CD4-positive, alpha-beta T cell treated with Interleukin-17A for 1 hour (primary cell): ENCODE measurements around the gene NCAPG.
A peak's percentile ranks its signal among the peaks of the same experiment; 100 is the strongest.

Experiments
- DNase-seq: peaks from one replicate; pipeline ENCODE4 v3.0.0-alpha.2; 2020

The NCAPG gene, protein sequence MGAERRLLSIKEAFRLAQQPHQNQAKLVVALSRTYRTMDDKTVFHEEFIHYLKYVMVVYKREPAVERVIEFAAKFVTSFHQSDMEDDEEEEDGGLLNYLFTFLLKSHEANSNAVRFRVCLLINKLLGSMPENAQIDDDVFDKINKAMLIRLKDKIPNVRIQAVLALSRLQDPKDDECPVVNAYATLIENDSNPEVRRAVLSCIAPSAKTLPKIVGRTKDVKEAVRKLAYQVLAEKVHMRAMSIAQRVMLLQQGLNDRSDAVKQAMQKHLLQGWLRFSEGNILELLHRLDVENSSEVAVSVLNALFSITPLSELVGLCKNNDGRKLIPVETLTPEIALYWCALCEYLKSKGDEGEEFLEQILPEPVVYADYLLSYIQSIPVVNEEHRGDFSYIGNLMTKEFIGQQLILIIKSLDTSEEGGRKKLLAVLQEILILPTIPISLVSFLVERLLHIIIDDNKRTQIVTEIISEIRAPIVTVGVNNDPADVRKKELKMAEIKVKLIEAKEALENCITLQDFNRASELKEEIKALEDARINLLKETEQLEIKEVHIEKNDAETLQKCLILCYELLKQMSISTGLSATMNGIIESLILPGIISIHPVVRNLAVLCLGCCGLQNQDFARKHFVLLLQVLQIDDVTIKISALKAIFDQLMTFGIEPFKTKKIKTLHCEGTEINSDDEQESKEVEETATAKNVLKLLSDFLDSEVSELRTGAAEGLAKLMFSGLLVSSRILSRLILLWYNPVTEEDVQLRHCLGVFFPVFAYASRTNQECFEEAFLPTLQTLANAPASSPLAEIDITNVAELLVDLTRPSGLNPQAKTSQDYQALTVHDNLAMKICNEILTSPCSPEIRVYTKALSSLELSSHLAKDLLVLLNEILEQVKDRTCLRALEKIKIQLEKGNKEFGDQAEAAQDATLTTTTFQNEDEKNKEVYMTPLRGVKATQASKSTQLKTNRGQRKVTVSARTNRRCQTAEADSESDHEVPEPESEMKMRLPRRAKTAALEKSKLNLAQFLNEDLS

DNA sequence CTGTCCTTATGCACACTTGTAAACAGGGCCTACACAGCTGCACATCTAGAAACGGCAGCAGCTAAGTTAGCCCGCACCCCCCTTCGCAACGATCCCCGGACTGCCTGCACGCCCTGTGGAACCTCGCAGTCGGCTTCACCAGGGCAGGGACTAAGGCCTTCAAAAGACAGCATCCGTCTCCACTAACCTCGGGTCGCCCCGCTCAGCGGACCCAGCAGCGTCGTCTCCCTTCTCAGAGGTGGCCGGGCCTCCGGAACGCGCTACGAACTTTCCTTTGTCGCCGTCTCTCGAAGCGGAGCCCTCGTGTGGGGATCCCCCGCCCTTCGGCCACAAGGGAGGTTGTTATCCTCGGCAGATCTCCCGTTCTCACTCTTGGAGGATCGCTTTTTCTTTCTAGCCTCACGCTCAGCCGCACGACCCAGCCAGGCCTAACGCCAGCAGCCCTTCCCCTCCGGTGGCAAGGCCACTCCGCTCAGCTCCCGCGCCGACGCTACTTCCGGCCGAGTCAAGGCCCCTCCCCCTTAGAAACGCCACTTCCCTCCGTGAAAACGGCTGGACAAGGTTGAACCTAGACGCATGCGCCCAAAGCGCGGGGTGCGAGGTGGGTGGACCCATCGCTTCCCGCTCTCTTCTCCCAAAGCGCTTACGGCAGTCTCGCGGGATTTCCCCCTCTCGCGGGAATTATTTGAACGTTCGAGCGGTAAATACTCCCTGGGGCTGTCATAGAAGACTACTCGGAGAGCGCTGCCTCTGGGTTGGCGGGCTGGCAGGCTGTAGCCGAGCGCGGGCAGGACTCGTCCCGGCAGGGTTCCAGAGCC is at the start of gene NCAPG, which contains the start of gene DCAF16:
Gene NCAPG, plus strand, starts transcription at position 720 of the 818 bp plus-strand sequence. CDS start 99 bp downstream, outside the sequence.
Gene DCAF16, minus strand, starts transcription at position 498 of the 818 bp plus-strand sequence. CDS start 6,616 bp downstream, outside the sequence.
- DNase-seq = peak; percentile 99

DNA sequence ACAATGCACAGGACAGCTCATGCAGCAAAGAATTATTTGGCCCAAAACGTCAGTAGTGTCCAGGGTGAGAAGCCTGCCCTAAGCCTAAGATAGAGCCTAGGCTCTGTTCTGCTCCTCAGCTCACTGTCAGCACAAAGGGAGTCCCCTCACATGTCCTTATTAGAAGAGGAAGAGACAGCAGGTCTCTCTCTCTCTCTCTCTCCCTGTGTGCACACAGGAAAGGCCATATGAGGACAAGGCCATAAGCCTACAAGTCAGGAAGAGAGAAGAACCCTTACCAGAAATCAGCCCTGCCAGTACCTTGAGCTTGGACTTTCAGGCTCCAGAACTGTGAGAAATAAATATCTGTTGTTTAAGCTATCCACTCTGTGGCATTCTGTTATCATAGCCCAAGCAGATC is 49.7 kb upstream of the NCAPG start:
- no peak for DNase-seq

DNA sequence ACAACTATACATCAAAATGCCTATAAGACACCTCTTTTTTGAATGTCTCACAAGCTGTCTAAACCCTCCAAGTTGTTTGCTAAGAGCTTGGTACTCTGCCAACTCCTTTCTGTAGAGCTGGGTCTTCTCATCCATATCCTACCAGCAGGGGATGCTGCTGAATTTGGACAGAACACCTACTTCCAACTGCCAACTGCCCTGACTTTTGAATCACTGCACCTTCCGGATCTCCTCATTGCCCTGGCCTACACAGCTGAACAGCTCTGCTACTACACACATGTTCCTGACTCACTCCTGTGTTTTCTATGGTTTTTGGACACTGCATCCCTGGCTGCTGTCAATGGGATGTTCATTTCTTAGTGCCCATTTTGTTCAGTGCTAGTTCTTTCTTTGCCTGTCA is 48.1 kb upstream of the NCAPG start:
- DNase-seq = no peak

DNA sequence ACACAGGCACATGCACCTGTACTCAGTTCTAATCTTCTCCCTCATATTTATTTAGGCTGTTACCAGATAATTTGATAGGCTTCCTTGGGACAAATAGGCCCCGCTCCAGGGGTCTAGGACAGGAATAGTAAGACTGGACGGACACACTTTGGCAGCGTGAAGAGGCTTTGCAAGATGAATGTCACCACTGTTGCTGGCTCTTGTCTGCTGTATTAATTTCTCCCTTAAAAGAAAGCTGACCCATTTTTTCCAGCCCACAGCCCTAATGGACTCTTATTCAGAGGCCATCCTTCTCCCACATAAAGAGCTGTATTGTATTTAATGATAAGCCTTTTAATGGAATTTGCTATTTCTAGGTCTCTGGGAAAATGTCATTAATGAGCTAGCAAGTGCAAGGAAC is 47.4 kb upstream of the NCAPG start:
- no peak for DNase-seq

DNA sequence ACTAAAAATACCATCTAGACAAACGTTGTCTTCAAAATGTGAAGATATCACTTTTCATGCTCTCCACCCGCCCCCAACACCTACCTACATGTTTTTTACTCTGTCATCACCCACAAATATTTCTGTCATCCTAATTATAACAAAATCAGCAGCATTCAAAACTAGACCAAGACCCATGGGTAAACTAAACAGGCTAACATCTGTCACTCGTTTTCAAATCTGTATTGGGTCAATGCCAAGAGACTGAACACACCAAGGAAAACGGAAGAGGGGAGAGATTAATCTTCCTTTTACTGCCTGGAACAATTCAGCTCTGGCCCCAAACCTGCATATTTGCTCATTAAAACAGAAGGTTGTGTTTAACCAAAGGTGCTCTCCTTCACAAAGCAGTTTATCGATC is 46.8 kb upstream of the NCAPG start:
- no peak for DNase-seq

DNA sequence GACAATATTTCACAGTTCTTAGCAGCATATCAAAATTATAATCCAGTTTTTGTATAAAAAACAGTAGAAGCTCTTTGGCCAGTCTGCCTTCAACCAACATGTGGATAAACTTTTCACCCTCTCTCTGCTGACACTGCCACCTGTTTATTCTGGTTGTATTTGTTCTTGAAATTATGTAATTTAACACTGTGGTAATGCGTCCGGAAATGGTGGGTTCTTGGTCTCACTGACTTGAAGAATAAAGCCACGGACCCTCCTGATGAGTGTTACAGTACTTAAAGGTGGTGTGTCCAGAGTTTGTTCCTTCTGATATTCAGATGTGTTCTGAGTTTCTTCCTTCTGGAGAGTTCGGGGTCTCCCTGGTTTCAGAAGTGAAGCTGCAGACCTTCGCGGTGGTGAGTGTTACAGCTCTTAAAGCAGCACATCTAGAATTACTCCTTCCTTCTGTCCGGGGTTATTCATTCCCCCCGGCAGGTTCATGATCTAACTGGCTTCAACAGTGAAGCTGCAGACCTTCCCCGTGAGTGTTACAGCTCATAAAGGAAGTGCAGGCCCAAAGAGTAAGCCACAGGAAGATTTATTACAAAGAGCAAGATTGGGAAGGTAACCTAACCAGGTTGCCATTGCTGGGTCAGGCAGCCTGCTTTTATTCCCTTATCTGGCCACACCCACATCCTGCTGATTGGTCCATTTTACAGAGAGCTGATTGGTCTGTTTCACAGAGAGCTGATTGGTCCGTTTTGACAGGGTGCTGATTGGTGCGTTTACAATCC is 45.1 kb upstream of the NCAPG start:
- no peak for DNase-seq

DNA sequence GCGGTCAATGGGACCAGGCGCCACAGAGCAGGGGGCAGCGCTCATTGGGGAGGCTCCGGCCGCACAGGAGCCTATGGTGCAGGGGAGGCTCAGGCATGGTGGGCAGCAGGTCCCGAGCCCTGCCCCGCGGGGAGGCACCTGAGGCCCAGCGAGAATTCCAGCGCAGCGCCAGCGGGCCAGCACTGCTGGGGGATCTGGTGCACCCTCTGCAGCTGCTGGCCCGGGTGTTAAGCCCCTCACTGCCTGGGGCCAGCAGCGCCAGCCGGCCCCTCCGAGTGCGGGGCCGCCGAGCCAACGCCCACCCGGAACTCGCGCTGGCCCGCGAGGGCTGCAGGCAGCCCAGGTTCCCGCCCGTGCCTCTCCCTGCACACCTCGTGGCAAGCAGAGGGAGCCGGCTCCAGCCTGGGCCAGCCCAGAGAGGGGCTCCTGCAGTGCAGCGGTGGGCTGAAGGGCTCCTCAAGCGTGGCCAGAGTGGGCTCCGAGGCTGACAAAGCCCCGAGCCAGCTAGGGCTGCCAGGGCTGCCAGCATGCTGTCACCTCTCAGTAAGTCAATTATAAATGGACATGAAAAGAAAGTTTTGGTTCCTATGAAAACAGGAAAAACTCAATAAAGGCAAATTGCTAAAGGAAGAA is 43.8 kb upstream of the NCAPG start:
- DNase-seq = no peak

DNA sequence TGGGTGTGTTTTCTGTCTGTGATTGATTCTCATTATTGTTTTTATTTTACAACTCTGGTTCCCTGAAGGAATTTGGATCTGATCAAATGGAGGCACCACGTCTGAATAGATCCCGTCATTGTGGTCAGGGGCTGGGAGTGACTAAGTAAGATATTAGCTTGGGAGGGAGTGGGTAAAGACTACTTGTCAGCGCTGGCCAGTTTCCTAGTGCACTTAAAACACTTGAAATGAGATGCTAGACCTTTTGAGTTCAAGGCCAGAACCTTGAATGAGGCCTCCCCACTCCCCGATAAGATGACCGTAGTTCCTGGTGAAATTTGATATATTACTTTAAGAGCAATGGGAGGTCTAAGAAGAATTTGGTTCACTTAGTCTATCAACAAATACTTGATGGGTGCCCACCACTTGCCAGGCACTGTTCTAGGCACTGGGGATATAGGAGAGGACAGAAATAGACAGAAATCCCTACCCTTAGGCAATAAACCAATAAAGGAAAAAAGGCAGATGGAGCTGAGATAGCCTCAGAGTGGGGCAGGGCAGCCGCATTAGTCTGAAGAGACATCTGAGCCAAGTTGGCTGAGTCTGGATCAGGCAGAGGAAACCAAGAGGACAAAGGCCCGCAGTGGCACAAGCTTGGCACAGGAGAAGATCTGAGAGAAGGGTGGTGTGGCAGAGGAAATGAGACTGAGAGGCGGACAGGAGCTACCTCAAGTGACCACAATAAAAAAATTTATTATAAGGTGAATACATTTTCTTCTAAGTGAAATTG is 41.2 kb upstream of the NCAPG start:
- no peak for DNase-seq

DNA sequence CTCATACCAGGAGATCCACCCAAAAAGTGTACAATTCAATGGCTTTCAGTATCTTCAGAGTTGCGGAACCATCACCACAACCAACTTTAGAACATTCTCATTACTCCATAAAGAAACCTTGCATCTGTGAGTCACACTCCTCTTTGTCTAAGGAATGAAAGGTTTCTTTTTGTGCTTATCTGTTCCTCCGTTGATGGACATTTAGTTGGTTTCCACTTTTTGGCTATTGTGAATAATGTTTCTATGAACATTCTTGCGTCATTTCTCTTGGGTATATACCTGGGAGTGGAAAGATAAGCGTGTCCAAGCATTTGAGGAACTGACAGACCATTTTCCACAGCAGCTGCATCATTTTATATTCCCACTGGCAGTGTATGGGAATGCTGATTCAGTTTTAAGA is 39.9 kb upstream of the NCAPG start:
- no peak for DNase-seq

DNA sequence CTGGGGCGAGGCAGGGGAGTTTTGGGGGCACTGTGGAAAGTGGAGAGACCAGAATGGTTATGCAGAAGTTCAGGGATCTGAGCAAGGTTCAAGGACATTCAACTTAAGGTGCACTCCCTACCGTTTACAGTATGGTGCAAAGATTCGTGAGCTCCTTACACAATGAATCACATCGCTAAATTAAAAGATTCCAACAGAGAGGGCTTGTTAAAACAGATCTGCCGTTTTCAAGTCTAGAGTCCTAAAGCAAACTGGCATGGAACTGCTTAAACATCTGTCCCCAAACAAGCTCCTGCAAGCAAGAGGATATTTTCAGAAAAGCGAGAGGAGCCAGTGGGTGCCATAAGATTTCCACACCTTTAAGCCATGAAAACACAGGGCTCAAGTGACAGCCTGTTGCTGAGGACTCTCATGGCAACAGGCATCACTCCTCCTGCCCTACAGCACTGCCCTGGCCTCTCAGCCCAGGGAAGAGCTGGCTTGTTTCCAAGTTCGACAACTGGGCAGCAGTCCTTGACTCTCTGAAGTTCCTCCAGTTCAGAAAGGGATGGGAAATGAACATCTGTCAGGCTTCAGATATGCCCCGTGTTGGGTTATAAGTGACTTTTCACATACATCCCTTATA is 39.4 kb upstream of the NCAPG start:
- DNase-seq = no peak

DNA sequence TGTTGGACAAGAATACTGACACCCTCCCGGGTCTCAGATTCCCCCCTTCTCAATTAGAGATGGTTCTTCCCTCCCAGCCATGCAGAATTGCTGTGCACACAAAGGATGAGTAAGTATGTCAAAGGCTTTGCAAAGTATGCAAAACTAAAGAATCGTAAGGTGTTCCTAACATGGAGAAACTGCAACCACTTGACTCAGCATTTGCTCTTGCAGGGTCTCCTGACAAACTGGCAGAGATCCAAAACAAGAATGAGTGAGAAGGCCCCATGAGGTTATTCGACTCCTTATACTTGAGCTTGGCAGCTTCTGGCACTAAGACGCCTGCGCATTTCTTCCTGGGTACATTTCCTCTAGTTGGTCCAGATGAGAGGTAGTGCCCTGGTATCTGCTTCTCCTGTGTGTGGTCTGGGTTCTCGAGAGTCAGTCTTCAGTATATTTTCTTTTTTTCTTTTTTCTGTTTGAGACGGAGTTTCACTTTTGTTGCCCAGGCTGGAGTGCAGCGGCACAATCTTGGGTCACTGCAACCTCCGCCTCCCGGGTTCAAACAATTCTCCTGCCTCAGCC is 37.6 kb upstream of the NCAPG start:
- no peak for DNase-seq

DNA sequence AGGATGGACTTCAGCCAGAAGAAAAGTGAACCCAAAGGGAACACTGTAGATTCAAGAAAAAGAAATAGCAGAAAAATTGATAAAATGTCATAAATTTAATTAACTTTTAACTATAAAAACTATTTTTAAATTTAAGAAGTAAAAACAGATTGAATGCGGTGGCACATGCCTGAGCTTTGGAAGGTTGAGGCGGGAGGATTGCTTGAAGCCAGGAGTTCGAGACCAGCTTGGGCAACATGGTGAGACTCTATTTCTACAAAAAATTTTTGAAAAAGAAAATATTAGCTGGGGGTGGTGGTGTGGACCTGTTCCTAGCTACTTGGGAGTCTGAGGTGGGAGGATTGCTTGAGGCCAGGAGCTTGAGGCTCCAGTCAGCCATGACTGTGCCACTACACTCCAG is 32.3 kb upstream of the NCAPG start:
- DNase-seq = no peak

DNA sequence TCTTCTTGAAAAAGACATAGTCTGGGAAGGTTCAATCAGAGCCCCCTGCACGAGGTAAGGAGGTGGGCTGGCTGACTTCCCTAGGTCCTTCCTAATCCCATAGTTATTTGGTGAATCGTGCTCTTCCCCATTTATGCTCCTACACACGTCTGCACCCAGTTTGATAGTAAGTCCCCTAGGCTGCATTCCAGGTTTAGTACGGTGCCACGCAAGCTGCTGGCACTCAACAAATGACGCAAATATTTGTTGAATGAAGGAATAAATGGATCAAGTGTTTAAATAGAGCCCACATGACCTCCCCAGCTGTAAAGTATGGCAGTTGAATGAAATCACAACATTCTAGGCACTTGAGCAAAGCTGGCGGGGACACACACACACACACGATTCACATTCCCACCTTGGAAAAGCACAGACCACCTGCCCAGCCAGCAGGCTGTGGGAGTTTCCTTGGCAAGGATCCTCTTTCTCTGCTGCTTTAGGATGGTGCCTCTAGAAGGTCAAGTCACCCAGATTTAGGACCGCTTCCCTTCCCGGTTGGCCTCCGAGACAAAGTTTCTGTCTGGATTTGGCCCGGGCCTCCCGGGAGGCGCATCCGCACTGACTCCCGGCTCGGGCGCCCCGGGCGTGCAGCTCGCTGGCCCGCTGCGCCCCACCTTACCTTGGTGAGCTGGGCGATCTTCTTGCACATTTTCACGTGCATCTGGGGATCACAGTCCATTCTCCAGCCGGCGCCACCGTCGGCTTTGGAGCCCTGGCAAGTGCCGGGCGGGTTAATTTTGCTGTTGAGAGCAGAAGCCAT is 30.1 kb upstream of the NCAPG start:
- no peak for DNase-seq

DNA sequence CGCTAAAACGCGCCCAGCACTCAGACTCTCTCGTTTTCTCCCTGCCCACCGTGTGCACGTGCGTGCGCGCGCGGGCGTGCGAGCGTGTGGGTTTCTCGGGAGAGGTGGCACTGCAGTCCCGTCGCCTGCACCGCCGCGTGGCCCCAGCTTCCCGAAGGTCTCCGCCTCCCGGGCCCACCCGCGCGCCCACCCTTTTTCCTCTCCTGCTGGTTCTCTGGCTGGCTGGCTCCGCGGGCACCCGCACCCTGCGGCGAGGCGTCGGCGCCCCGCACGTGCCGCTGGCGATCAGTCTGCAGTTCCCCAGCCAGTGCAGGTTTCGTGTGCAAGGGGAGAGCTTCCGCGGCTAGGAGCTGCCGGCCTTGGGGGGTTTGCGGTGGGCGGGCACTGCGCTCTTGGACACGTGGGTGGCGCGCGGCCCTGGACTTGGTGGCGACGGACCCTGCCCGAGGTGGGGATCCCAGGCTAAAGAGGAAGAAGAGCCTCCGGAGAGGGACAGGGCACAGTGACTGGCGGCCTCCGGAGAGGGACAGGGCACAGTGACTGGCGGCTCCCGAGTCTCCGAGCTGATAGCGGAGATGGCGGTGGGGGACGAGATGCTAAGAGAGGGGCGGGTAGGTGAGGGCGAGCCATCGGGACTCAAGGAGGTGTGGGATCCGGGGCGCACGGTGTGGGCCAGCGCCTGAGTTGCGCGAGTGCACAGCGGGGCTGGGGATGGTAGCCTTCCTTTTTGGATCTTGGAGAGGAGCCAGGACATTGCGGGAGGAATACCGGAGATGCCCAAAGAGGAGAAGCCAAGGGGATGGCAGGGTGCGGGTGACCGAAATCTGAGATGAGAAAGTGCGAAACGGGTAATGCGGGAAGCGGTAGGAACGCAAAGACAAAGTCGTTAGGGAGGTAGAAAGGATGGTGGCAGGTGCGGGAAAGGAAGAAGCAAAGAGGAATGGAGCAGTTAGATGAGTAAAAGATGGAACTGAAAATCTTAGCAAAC is 29.2 kb upstream of the NCAPG start, which contains the start of gene FAM184B:
Gene FAM184B, minus strand, starts transcription at position 322 of the 988 bp plus-strand sequence. CDS start 322 bp downstream, outside the sequence.
- no peak for DNase-seq

DNA sequence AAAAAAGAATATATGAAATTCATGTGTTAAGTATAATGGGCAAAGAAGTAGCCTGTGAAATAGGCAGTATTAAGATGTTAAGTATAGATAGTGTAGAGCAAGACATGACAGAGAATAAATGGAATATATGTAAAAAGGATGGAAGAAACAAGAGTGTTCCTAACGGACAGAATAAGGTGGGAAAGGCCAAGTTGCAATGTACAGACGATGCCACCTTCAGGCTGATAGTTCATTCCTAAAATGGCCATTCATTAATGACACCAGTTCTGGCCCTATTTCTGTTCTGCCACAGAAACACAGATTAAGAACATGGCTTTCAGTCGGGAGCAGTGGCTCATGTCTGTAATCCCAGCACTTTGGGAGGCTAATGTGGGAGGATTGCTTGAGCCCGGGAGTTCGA is 24.9 kb upstream of the NCAPG start:
- no peak for DNase-seq

DNA sequence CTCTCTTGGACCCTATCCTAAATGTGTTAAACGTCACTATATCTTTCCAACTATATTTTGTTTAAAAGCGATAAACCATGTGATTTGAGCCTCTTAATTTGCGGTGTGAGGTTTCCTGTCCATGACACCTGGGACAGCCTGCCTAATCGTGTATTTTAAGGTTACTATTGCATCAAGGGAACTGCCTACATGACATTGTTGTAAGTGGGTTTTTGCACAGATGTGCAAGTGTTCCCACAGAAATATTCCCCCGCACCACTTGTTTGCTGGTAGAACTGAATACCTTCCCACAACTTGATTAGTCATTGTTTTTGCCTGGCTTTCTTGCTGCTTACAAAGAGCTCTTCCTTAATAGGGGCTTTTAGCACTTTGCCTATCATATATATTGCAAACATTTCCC is 24.2 kb upstream of the NCAPG start:
- no peak for DNase-seq

DNA sequence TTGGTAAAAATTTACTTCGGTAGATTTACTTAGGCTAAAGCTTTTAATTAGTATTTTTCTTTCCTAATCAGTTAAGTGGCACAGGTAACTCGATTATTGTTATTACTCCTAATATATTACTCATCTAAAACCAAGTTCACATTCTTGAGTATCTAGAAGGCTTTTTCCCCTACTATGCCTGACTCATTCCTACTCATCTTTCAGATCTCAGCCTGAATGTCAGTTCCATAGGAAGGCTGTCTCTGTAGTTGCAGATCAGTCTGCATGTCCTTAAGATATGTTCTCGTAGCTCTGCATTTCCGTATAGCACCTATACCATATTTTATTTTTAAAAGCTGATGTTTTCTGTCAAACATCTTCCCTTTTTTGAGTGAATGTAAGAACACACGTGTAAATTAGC is 23.5 kb upstream of the NCAPG start:
- DNase-seq = no peak
